DND-41 (cell line): Measurements from ENCODE around the gene GSG1L2.

ENCODE experiments used
- EZH2 ChIP-seq: IDR thresholded peaks from 3 replicates; pipeline ENCODE4 v1.6.1; 2012; ENCODE audit warnings: borderline replicate concordance, low read depth, mild to moderate bottlenecking, moderate library complexity, low read length, inconsistent platforms; ENCODE audit not compliant: severe bottlenecking
- TF ChIP-seq, protein P1 (sequence below): IDR thresholded peaks from 2 replicates; pipeline ENCODE4 v1.5.1; 2012; ENCODE audit warnings: borderline replicate concordance, low read length, moderate library complexity, mild to moderate bottlenecking; ENCODE audit not compliant: poor library complexity, severe bottlenecking; ENCODE audit errors: extremely low read depth

DNA sequence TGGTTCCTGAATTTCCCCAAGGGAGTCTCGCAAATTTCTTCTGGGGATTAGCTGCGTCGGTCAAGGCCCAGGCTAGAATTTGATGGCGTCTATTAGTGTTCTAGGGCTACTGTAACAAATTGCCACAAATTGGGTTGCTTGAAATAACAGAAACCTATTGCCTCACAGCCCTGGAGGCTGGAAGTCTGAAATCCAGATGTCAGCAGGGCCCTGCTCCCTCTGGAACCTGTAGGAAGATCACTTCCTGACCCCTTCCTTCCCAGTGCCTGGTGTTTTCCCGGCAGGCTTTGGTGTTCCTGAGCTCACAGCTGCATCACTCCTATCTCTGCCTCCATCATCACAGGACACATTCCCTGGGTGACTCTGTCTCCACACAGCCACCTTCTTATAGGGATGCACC is 54.9 kb downstream of the GSG1L2 start:
- TF ChIP-seq, protein P1, sequence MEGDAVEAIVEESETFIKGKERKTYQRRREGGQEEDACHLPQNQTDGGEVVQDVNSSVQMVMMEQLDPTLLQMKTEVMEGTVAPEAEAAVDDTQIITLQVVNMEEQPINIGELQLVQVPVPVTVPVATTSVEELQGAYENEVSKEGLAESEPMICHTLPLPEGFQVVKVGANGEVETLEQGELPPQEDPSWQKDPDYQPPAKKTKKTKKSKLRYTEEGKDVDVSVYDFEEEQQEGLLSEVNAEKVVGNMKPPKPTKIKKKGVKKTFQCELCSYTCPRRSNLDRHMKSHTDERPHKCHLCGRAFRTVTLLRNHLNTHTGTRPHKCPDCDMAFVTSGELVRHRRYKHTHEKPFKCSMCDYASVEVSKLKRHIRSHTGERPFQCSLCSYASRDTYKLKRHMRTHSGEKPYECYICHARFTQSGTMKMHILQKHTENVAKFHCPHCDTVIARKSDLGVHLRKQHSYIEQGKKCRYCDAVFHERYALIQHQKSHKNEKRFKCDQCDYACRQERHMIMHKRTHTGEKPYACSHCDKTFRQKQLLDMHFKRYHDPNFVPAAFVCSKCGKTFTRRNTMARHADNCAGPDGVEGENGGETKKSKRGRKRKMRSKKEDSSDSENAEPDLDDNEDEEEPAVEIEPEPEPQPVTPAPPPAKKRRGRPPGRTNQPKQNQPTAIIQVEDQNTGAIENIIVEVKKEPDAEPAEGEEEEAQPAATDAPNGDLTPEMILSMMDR, result no peak
- no peak for TF ChIP-seq EZH2
